H9 (cell line): Measurements from ENCODE around the gene PSPN. TPM values are rescaled to one million over a fixed set of nuclear protein-coding genes. Genes with fewer than 3 reads are reported as not detected.
A peak's percentile ranks its signal among the peaks of the same experiment; 100 is the strongest.

Experiments used
- DNase-seq: peaks from one replicate; pipeline ENCODE4 v3.0.0-alpha.2; 2017
- H2AFZ ChIP-seq: one replicate; pipeline ENCODE4 v1.6.1; 2013; ENCODE audit warnings: mild to moderate bottlenecking, low read length, control low read depth, moderate library complexity
- H2AK5ac ChIP-seq: 2 replicates; pipeline ENCODE4 v1.6.1; 2013; ENCODE audit warnings: low read length, control low read depth, mixed read lengths; ENCODE audit not compliant: insufficient read length
- H2BK120ac ChIP-seq: one replicate; pipeline ENCODE4 v1.6.1; 2013; ENCODE audit warnings: low read depth, mild to moderate bottlenecking, low read length, control low read depth, inconsistent platforms; ENCODE audit not compliant: poor library complexity, severe bottlenecking
- H2BK12ac ChIP-seq: 2 replicates; pipeline ENCODE4 v1.6.1; 2013; ENCODE audit warnings: low read length, control low read depth, mixed read lengths, low read depth; ENCODE audit not compliant: insufficient read length
- H2BK15ac ChIP-seq: 2 replicates; pipeline ENCODE4 v1.6.1; 2013; ENCODE audit warnings: low read depth, low read length, control low read depth
- H2BK20ac ChIP-seq: one replicate; pipeline ENCODE4 v1.6.1; 2013; ENCODE audit warnings: low read depth, mild to moderate bottlenecking, low read length, control low read depth, inconsistent platforms; ENCODE audit not compliant: poor library complexity, severe bottlenecking
- H2BK5ac ChIP-seq: 2 replicates; pipeline ENCODE4 v1.6.1; 2013; ENCODE audit warnings: low read length, control low read depth, mixed read lengths; ENCODE audit not compliant: insufficient read length
- H3K14ac ChIP-seq: 2 replicates; pipeline ENCODE4 v1.6.1; 2013; ENCODE audit warnings: low read length, control low read depth; ENCODE audit not compliant: insufficient read depth
- H3K18ac ChIP-seq: 2 replicates; pipeline ENCODE4 v1.6.1; 2013; ENCODE audit warnings: low read depth, mild to moderate bottlenecking, mixed read lengths, low read length, control low read depth; ENCODE audit not compliant: insufficient read length
- H3K23ac ChIP-seq: 2 replicates; pipeline ENCODE4 v1.6.1; 2013; ENCODE audit warnings: low read length, control low read depth, mixed read lengths, low read depth; ENCODE audit not compliant: insufficient read length
- H3K23me2 ChIP-seq: 2 replicates; pipeline ENCODE4 v1.6.1; 2013; ENCODE audit warnings: low read depth, mild to moderate bottlenecking, mixed read lengths, low read length, control low read depth; ENCODE audit not compliant: insufficient read length, poor library complexity, severe bottlenecking
- H3K27ac ChIP-seq: 2 replicates; pipeline ENCODE4 v1.5.1; 2013; ENCODE audit warnings: low read length, control low read depth, mixed read lengths, low read depth; ENCODE audit not compliant: insufficient read length
- H3K27me3 ChIP-seq: 2 replicates; pipeline ENCODE4 v1.6.1; 2013; ENCODE audit warnings: low read length, control low read depth, inconsistent platforms; ENCODE audit not compliant: insufficient read depth
- H3K4ac ChIP-seq: 2 replicates; pipeline ENCODE4 v1.6.1; 2013; ENCODE audit warnings: low read depth, mild to moderate bottlenecking, control low read depth, inconsistent platforms, low read length, moderate library complexity
- H3K4me1 ChIP-seq: 2 replicates; pipeline ENCODE4 v1.6.1; 2013; ENCODE audit warnings: low read length, control low read depth, inconsistent platforms; ENCODE audit not compliant: insufficient read depth
- H3K4me2 ChIP-seq: 2 replicates; pipeline ENCODE4 v1.6.1; 2013; ENCODE audit warnings: low read length, control low read depth, mixed read lengths; ENCODE audit not compliant: insufficient read length, insufficient read depth
- H3K56ac ChIP-seq: 2 replicates; pipeline ENCODE4 v1.6.1; 2013; ENCODE audit warnings: low read depth, mild to moderate bottlenecking, mixed read lengths, low read length, control low read depth; ENCODE audit not compliant: insufficient read length
- H3K79me1 ChIP-seq: 2 replicates; pipeline ENCODE4 v1.6.1; 2013; ENCODE audit warnings: low read depth, mild to moderate bottlenecking, moderate library complexity, low read length, control low read depth, inconsistent platforms; ENCODE audit not compliant: insufficient read depth, poor library complexity, severe bottlenecking
- H3K79me2 ChIP-seq: 2 replicates; pipeline ENCODE4 v1.6.1; 2013; ENCODE audit warnings: low read length, control low read depth, inconsistent platforms; ENCODE audit not compliant: insufficient read depth
- H3K9ac ChIP-seq: 2 replicates; pipeline ENCODE4 v1.6.1; 2013; ENCODE audit warnings: low read length, control low read depth, mixed read lengths; ENCODE audit not compliant: insufficient read length; ENCODE audit errors: extremely low read depth
- H3K9me3 ChIP-seq: one replicate; pipeline ENCODE4 v1.6.1; 2013; ENCODE audit warnings: low read depth, low read length, inconsistent platforms; ENCODE audit not compliant: control insufficient read depth
- H3T11ph ChIP-seq: one replicate; pipeline ENCODE4 v1.6.1; 2013; ENCODE audit warnings: mild to moderate bottlenecking, low read length, control low read depth, inconsistent platforms
- H4K20me1 ChIP-seq: one replicate; pipeline ENCODE4 v1.6.1; 2013; ENCODE audit not compliant: control insufficient read depth, insufficient read length, insufficient read depth
- H4K5ac ChIP-seq: 2 replicates; pipeline ENCODE4 v1.6.1; 2013; ENCODE audit warnings: low read depth, mild to moderate bottlenecking, mixed read lengths, low read length, control low read depth; ENCODE audit not compliant: insufficient read length
- H4K8ac ChIP-seq: replicated peaks from 2 replicates; pipeline ENCODE4 v1.6.1; 2013; ENCODE audit warnings: low read length, control low read depth, mixed read lengths, low read depth; ENCODE audit not compliant: insufficient read length
- H4K91ac ChIP-seq: 2 replicates; pipeline ENCODE4 v1.6.1; 2013; ENCODE audit warnings: low read depth, mild to moderate bottlenecking, moderate library complexity, mixed read lengths, low read length, control low read depth; ENCODE audit not compliant: insufficient read length
- H3K27ac Mint-ChIP-seq, 3 experiments: 2 replicates in 2 of 3; 3 replicates in 1 of 3; pipeline ENCODE4 v1.8.0; 2020 to 2021; ENCODE audit warnings: mixed read lengths in 3 of 3, mild to moderate bottlenecking in 1 of 3, moderate library complexity in 1 of 3
- H3K27me3 Mint-ChIP-seq: 2 replicates; pipeline ENCODE4 v1.8.0; 2021; ENCODE audit warnings: low read depth, mild to moderate bottlenecking, moderate library complexity, mixed read lengths
- H3K36me3 Mint-ChIP-seq, 3 experiments: 2 replicates in 2 of 3; 3 replicates in 1 of 3; pipeline ENCODE4 v1.8.0; 2020 to 2021; ENCODE audit warnings: low read depth in 3 of 3, mixed read lengths in 3 of 3; ENCODE audit not compliant: insufficient read depth in 1 of 3
- H3K4me1 Mint-ChIP-seq, 2 experiments: 2 replicates each; pipeline ENCODE4 v1.8.0; 2020; ENCODE audit warnings: mixed read lengths in 2 of 2
- H3K4me3 Mint-ChIP-seq, 2 experiments: 2 replicates in 1 of 2; 3 replicates in 1 of 2; pipeline ENCODE4 v1.8.0; 2020 to 2021; ENCODE audit warnings: mild to moderate bottlenecking in 2 of 2, mixed read lengths in 2 of 2, moderate library complexity in 1 of 2
- H3K9me3 Mint-ChIP-seq, 2 experiments: 2 replicates in 1 of 2; 3 replicates in 1 of 2; pipeline ENCODE4 v1.8.0; 2020; ENCODE audit warnings: mild to moderate bottlenecking in 2 of 2, mixed read lengths in 2 of 2, moderate library complexity in 1 of 2
- WGBS: extraction: QIAGEN DNeasy Blood & Tissue Kit; methylation state at CpG from one replicate; pipeline ENCODE4 v1.1.7; 2013; ENCODE audit warnings: missing lambda C conversion rate, low lambda C conversion rate, mixed read lengths; ENCODE audit not compliant: insufficient read length; ENCODE audit errors: extremely low coverage; 5-methylcytosine and 5-hydroxymethylcytosine counted together
- total RNA-seq: library from RNA; stranded (reverse); gene quantifications from 2 replicates; pipeline ENCODE4 v1.2.1, GENCODE V29; 2021
- TF ChIP-seq, protein P1 (sequence below): fragments of 200-600 bp; sonication (generic); conservative IDR thresholded peaks from 3 replicates; pipeline ENCODE4 v1.8.0; 2021; ENCODE audit warnings: antibody characterized with exemption, mild to moderate bottlenecking

The PSPN gene
- total RNA-seq, 1 experiment from 2014 or later, result 2.1 TPM

DNA sequence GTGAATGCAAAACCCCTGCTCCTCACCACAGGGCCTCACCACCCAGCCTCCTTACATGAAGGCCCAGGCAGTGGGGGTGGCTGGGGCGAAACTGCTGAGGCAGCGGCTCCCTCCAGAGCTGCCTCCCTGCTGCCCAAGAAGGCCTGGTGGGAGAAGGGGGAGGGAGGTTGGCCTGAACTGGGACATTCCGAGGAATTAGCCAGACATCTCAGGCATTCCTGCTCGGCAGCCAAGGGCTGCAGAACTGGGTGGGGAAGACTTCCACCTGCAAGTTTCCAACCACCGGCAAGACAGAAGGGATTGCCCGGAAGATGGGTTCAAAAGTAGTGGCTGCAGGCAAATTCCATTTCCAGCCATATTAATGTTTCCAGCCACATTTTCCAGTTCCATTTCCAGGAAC, 2.3 kb upstream of the PSPN start:
- Histone ChIP-seq H3K18ac (no peak overlapping the region), H3K79me2 (no peaks in the 10 kb centered on the region), H3K4me1 (no peaks in the 10 kb centered on the region), H3K27me3 (no peaks in the 10 kb centered on the region), H3K9me3 (no peaks in the 10 kb centered on the region), H4K5ac (no peak overlapping the region), H2BK20ac (no peak overlapping the region), H4K20me1 (no peaks in the 10 kb centered on the region), H4K8ac (no peak overlapping the region), H3K4me2 (no peak overlapping the region), H3K27ac (no peak overlapping the region), H3K4ac (no peak overlapping the region), H2BK5ac (no peak overlapping the region), H3K56ac (no peak overlapping the region), H3K23me2 (no peaks in the 10 kb centered on the region), H3K23ac (no peak overlapping the region), H2AK5ac (no peak overlapping the region), H3T11ph (no peak overlapping the region), H2BK15ac (no peak overlapping the region), H2BK120ac (no peak overlapping the region), H3K9ac (no peak overlapping the region), H2BK12ac (no peak overlapping the region), H3K14ac (no peak overlapping the region), H3K79me1 (no peaks in the 10 kb centered on the region), H4K91ac (no peak overlapping the region), H2AFZ (no peak overlapping the region)
- H3K27ac Mint-ChIP-seq, result 0 out of 7 replicates have a peak overlapping the region, but pooled peaks of 1 of the 3 experiments have one; percentile 28
- H3K27me3 Mint-ChIP-seq, result no peaks in the 10 kb centered on the region
- WGBS, result no CpG with 5 or more reads among the region's 6 CpGs
- H3K4me1 Mint-ChIP-seq, result peaks cover 7 to 20% of the 10 kb centered on the region in 2 experiments
- TF ChIP-seq, protein P1, sequence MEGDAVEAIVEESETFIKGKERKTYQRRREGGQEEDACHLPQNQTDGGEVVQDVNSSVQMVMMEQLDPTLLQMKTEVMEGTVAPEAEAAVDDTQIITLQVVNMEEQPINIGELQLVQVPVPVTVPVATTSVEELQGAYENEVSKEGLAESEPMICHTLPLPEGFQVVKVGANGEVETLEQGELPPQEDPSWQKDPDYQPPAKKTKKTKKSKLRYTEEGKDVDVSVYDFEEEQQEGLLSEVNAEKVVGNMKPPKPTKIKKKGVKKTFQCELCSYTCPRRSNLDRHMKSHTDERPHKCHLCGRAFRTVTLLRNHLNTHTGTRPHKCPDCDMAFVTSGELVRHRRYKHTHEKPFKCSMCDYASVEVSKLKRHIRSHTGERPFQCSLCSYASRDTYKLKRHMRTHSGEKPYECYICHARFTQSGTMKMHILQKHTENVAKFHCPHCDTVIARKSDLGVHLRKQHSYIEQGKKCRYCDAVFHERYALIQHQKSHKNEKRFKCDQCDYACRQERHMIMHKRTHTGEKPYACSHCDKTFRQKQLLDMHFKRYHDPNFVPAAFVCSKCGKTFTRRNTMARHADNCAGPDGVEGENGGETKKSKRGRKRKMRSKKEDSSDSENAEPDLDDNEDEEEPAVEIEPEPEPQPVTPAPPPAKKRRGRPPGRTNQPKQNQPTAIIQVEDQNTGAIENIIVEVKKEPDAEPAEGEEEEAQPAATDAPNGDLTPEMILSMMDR, result no peak
- peaks cover 4% of the 10 kb centered on the region in 2 experiments; a peak in 4 of 5 replicates for H3K9me3 Mint-ChIP-seq
- no peak for DNase-seq
- no peak overlapping the region for H3K4me3 Mint-ChIP-seq
- peaks cover 34 to 45% (median 43%) of the 10 kb centered on the region in 3 experiments for H3K36me3 Mint-ChIP-seq
